GM19193 (cell line): ENCODE measurements around the gene PKP1.

Experiments
- POLR2A ChIP-seq: IDR thresholded peaks from 4 replicates; pipeline ENCODE4 v1.6.1; 2011; ENCODE audit not compliant: insufficient read depth, insufficient read length; ENCODE audit errors: extremely low read depth

The PKP1 gene

DNA sequence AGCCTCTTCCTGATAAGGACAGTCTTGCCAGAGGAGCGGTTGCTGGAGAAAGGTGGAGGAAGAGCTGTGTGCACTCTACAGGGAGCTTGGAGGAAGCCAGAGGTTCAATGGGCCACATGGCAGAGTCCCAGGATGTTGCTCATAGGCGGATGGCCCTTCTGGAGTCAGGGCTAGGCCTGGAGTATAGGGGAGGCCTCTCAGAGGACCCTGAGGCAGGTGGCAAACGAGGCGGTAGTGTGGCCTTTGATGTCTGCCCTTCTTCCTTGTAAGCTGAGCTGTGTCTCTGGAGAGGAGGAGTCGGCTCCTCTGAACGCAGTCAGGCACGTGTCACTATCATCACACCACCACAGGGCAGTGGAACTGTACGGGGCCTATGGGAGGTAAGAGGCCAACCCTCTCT lies 8.6 kb downstream of the PKP1 start:
- no peak for TF ChIP-seq POLR2A

GRCh38 chr1:201294876-201295275 lies 11.6 kb downstream of the PKP1 start:
- TF ChIP-seq POLR2A = no peak

GRCh38 chr1:201295346-201295745 lies 12.0 kb downstream of the PKP1 start:
- TF ChIP-seq POLR2A = no peak

GRCh38 chr1:201295861-201296260 lies 12.6 kb downstream of the PKP1 start:
- no peak for TF ChIP-seq POLR2A

DNA sequence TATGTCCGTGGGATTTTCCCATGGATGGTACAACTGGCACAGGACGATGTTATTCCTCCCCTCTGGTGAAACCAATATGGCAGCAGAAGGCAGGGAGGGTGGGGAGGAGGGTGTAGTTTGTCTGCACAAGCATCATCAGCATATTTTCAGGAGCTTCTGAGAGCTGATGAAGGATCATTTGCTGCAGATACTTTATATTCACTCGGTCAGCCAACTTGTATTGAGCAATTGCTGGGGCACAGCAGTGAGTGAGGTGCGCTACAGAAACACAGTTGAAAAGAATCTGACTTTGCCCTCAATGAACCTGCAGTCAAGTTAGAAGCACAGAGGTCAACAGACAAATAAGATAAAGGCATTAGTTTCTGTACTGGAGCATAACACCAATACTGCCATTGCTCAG lies 13.0 kb downstream of the PKP1 start:
- TF ChIP-seq POLR2A = no peak

GRCh38 chr1:201298396-201299381 lies 15.4 kb downstream of the PKP1 start:
- no peak for TF ChIP-seq POLR2A

- no peak for TF ChIP-seq POLR2A
These were observed 16.7 kb downstream of the PKP1 start for GRCh38 chr1:201299968-201300367.

GRCh38 chr1:201300641-201301040 lies 17.3 kb downstream of the PKP1 start:
- TF ChIP-seq POLR2A = no peak

GRCh38 chr1:201302163-201303152 lies 19.2 kb downstream of the PKP1 start:
- TF ChIP-seq POLR2A = no peak

GRCh38 chr1:201304126-201304525 lies 20.8 kb downstream of the PKP1 start:
- TF ChIP-seq POLR2A = no peak

- no peak for TF ChIP-seq POLR2A
These were observed 22.5 kb downstream of the PKP1 start for GRCh38 chr1:201305815-201306214.

DNA sequence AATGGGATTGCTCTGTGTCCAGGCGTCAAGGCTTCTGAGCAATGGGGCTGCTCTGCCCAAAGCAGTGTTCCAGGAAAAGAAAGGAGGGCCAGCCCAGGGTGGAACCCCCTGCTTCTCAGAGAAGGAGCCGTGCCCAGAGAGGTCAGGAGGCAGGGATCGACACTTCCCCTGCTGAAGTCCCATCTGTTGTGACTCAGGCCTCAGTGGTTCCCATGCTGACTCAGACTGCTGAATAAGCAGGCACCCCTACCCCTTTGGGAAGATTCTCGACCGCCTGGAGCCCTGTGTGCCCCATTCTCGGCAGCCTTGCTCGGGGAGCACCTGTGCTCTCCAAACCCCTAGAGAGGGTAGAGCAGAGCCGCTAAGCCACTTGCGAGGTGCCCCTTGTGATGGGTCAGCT lies 23.9 kb downstream of the PKP1 start:
- no peak for TF ChIP-seq POLR2A

GRCh38 chr1:201307760-201308499 lies 24.6 kb downstream of the PKP1 start:
- TF ChIP-seq POLR2A = no peak

- TF ChIP-seq POLR2A = no peak
These were observed 26.1 kb downstream of the PKP1 start for GRCh38 chr1:201309416-201309815.
